ENCODE data around the gene XIRP2.
"Not testable (repeated sequence)": the region's sequence is repeated elsewhere in the genome, so short reads cannot be mapped to it uniquely, and the experiment has no call there.

DNA sequence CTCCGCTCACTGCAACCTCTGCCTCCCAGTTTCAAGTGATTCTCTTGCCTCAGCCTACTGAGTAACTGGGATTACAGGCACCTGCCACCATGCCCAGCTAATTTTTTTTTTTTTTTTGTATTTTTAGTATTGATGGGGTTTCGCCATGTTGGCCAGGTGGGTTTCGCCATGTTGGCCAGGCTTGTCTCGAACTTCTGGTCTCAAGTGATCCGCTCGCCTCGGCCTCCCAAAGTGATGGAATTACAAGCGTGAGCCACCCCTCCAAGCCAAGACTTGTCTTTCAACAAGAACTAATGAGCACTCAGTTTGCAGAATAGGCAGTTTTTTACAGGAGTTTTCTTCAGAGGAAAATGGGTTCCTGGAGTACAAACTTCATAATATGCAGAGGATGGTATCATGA is 187.4 kb downstream of the XIRP2 start:
- TF ChIP-seq, protein P1, sequence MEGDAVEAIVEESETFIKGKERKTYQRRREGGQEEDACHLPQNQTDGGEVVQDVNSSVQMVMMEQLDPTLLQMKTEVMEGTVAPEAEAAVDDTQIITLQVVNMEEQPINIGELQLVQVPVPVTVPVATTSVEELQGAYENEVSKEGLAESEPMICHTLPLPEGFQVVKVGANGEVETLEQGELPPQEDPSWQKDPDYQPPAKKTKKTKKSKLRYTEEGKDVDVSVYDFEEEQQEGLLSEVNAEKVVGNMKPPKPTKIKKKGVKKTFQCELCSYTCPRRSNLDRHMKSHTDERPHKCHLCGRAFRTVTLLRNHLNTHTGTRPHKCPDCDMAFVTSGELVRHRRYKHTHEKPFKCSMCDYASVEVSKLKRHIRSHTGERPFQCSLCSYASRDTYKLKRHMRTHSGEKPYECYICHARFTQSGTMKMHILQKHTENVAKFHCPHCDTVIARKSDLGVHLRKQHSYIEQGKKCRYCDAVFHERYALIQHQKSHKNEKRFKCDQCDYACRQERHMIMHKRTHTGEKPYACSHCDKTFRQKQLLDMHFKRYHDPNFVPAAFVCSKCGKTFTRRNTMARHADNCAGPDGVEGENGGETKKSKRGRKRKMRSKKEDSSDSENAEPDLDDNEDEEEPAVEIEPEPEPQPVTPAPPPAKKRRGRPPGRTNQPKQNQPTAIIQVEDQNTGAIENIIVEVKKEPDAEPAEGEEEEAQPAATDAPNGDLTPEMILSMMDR (IDR thresholded peaks at IDR 0.05; ENCODE audit: low read depth, low read length), result not testable (repeated sequence)
- not testable (repeated sequence) for TF ChIP-seq POLR2A (IDR thresholded peaks at IDR 0.05; ENCODE audit: extremely low read depth, insufficient read length)
- TF ChIP-seq, protein P2, sequence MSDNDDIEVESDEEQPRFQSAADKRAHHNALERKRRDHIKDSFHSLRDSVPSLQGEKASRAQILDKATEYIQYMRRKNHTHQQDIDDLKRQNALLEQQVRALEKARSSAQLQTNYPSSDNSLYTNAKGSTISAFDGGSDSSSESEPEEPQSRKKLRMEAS (IDR thresholded peaks at IDR 0.05; ENCODE audit: low read depth, low read length), result not testable (repeated sequence)
